HG03097 (cell line): ENCODE data around the gene TOGARAM2.
"Not testable (repeated sequence)": the region's sequence is repeated elsewhere in the genome, so short reads cannot be mapped to it uniquely, and the experiment has no call there.

Experiments
- ATAC-seq: cut with Tn5 transposase; IDR thresholded peaks from one replicate; pipeline ENCODE4 v1.9.1; 2021; ENCODE audit not compliant: unreplicated experiment, low FRiP score

TOGARAM2 gene

GRCh38 chr2:29070526-29070925, 89.4 kb downstream of the TOGARAM2 start:
- ATAC-seq: no peak

- ATAC-seq: no peak
These were observed 90.2 kb downstream of the TOGARAM2 start for GRCh38 chr2:29071032-29071975.

DNA sequence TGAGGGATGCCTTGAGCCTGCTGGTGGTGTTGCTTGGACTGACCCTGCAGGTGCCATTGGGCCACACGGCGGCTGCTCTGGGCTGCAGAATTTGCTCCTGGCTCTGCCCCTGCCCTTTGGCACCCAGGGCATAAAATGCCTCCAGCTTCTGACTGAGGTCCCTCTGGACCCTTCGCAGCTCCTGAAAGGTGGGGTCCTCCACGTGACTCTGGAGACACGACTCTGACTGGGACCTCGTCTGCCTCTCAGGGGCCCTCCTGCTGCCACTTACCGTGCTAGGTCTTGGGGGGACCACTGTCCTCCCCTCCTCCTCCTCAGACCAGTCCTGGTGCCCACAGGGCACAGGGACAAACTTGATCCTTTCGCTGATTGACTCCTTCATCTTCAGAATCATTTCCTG, 91.2 kb downstream of the TOGARAM2 start:
- ATAC-seq: no peak

- no peak for ATAC-seq
These were observed 92.0 kb downstream of the TOGARAM2 start for GRCh38 chr2:29072971-29073725.

DNA sequence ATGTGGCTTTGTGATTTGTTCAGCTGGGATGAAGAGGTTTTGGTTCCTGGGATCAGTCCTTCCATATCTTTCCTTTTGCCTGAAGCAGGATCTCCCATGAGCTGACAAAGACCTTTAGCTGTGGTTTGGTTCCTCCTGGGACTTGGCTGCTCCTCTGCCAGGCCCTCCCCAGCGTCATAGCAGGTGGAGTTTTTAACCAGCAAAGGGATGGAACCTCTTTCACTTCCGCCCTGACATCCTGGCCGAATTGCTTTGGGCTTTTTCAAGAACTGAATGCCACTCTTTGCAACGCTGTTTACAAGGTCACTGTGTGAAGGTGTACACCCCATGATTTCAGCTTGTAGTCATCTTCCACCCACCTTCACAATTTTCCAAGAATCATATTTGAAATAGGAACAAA, 92.8 kb downstream of the TOGARAM2 start:
- no peak for ATAC-seq

DNA sequence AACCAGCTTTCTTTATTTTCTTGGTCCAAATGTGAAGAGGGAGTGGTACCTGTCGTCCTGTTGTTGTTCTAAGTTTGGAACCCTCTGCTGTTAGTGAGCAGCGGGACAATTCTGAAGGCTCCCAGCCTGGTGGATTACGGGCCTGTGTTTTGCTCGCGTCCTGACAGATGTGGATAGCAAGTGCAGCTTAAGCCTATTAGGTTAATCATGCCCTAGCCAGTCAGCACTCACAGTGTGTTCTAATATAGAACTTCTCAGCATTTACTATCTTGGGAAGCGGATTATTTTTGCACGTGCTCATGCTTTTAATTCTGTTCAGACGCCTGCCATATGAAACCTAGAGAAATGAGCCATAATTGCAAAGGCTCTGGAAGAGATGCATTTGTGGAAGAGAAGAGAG, 93.3 kb downstream of the TOGARAM2 start, which contains the start of gene PCARE:
PCARE (minus strand) TSS at position 113 of the 400 bp plus-strand sequence. CDS start 262 bp downstream, outside the sequence.
- ATAC-seq: no peak

GRCh38 chr2:29075894-29076705, 95.0 kb downstream of the TOGARAM2 start:
- ATAC-seq: no peak

GRCh38 chr2:29079887-29080286, 98.8 kb downstream of the TOGARAM2 start:
- no peak for ATAC-seq

- ATAC-seq: no peak
These were observed 100.0 kb downstream of the TOGARAM2 start for GRCh38 chr2:29080886-29081743.

GRCh38 chr2:29082804-29083495, 101.9 kb downstream of the TOGARAM2 start:
- no peak for ATAC-seq

DNA sequence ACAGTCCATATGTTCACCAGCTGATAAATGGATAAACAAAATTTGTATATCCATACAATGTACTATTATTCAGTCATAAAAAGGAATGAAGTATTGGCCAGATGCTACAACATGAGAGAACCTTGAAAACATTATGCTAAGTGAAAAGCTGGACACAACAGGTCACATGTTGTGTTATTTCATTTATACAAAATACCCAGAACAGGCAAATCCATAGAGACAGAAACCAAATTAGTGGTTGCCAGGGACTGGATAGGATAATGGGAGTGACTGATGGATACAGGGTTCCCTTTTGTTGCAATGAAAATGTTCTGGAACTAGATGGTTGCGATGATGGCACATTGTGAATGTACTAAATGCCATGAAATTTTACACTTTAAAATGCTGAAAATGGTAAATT, 103.5 kb downstream of the TOGARAM2 start:
- no peak for ATAC-seq

DNA sequence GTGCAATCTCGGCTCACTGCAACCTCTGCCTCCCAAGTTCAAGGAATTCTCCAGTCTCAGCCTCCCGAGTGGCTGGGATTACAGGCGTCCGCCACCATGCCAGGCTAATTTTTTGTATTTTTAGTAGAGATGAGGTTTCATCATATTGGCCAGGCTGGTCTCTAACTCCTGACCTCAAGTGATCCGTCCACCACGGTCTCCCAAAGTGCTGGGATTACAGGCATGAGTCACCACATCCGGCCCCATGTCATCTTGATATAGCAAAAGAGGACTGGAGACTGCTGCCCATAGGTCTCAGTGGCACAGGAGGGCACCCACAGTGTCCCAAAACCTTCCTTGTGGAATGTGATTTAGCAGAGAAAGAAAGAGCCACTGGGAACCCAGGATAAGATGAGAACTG, 109.2 kb downstream of the TOGARAM2 start:
- ATAC-seq: not testable (repeated sequence)

DNA sequence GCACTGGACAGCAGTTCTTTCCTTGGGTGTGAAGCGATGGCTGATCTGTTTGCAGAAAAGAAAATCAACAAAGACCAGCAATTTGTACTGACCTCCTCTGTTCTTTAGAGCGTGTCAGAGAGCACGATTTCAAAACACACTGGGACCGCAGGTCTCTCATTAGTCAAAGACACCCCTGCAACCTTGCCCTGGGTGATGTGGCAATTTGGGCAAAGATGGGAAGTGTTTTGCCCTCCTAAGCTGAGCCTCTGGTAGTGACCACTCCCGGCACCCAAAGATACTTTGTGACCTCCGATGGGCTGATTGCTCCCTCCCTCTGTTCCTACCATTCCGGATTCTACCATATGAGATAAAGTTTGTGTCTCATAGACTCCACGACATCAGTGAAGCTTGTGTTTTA, 115.9 kb downstream of the TOGARAM2 start:
- ATAC-seq: no peak

- no peak for ATAC-seq
These were observed 116.5 kb downstream of the TOGARAM2 start for GRCh38 chr2:29097569-29097968.

DNA sequence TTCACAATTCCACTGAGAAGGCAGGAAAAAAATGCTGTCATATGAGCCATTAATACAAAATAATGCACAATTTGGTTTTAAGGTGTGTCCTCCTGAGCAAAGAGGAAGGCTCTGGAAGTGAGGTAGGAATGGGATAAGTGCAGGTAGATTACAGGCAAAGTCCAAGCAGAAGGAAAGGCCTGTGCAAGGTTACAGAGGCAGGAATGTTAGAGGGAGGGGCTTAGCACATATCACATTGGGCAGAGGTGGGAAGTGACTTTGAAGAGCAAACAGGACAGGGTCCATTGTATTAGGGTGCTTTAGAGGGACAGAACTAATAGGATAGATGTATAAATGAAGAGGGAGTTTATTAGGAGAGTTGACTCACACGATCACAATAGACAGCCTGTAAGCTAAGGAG, 119.5 kb downstream of the TOGARAM2 start:
- no peak for ATAC-seq
